GM12878 (cell line): ENCODE results near the gene ZNF133. TPM values are rescaled to one million over a fixed set of nuclear protein-coding genes. Genes with fewer than 3 reads are reported as not detected.

Source experiments
- ATAC-seq: fragments of 200-7000 bp; cut with Tn5 transposase; 3 replicates; pipeline ENCODE4 v1.9.1; 2020; ENCODE audit warnings: mild to moderate bottlenecking, moderate library complexity
- BruUV-seq: library from RNA; stranded (reverse); fragments of 400-500 nt; replicated peaks from 2 replicates; lab custom pipeline; 2021; lab: Mats Ljungman, UMichigan
- CTCF ChIA-PET: fragments of 300-600 bp; sonication (Branson Sonifier 250); formaldehyde crosslinking; extraction: SDS; loops from one replicate; lab custom pipeline; 2021; ENCODE audit warnings: inconsistent platforms; lab: Yijun Ruan, JAX
- POLR2A ChIA-PET: fragments of 350-600 bp; formaldehyde crosslinking; extraction: SDS; loops from one replicate; lab custom pipeline; 2021; ENCODE audit warnings: inconsistent platforms; lab: Charles Lee
- RAD21 ChIA-PET: fragments of 300-600 bp; sonication (Branson Sonifier 250); formaldehyde crosslinking; loops from one replicate; lab custom pipeline; 2023; ENCODE audit warnings: antibody characterized with exemption; ENCODE audit not compliant: unreplicated experiment; lab: Charles Lee
- SMC1A ChIA-PET: fragments of 300-600 bp; sonication (Branson Sonifier 250); formaldehyde crosslinking; loops from one replicate; lab custom pipeline; 2023; ENCODE audit not compliant: unreplicated experiment, uncharacterized antibody; lab: Charles Lee
- DNase-seq: peaks from one replicate; pipeline ENCODE4 v3.0.0-alpha.2; 2011; ENCODE audit warnings: low read depth, low spot score
- FAIRE-seq: peaks from 3 replicates; lab custom pipeline; 2011; peaks lifted over from hg19 to GRCh38; lab: Jason Lieb, UNC
- H2AFZ ChIP-seq: 2 replicates; pipeline ENCODE4 v1.6.0; 2011; ENCODE audit warnings: low read depth, low read length, control low read depth; ENCODE audit not compliant: control insufficient read depth
- H3K27ac ChIP-seq: 2 replicates; pipeline ENCODE4 v1.5.1; 2011; ENCODE audit warnings: control low read depth; ENCODE audit not compliant: control insufficient read depth, insufficient read depth
- H3K27me3 ChIP-seq, 2 experiments: replicated peaks in 1 of 2; 2 replicates each; pipeline versions ENCODE4 v1.6.0 to v1.6.1; 2011; ENCODE audit warnings: low read length in 1 of 2; ENCODE audit not compliant: control insufficient read depth in 2 of 2, insufficient read depth in 2 of 2
- H3K36me3 ChIP-seq, 2 experiments: 2 replicates each; pipeline ENCODE4 v1.5.1; 2011; ENCODE audit warnings: low read length in 1 of 2; ENCODE audit not compliant: control insufficient read depth in 2 of 2, insufficient read depth in 2 of 2
- H3K4me1 ChIP-seq: 2 replicates; pipeline ENCODE4 v1.6.1; 2011; ENCODE audit warnings: mild to moderate bottlenecking, low read length, moderate library complexity, mixed read lengths; ENCODE audit not compliant: control insufficient read depth, insufficient read depth
- H3K4me2 ChIP-seq: 2 replicates; pipeline ENCODE4 v1.6.0; 2011; ENCODE audit warnings: control low read depth; ENCODE audit not compliant: control insufficient read depth, insufficient read depth
- H3K4me3 ChIP-seq: fragments of 200-600 bp; sonication (generic); 2 replicates; pipeline ENCODE4 v1.5.1; 2016
- H3K79me2 ChIP-seq: 2 replicates; pipeline ENCODE4 v1.6.0; 2011; ENCODE audit warnings: low read length; ENCODE audit not compliant: control insufficient read depth, insufficient read depth
- H3K9ac ChIP-seq: 2 replicates; pipeline ENCODE4 v1.8.0; 2011; ENCODE audit warnings: low read length, control low read depth, mixed read lengths; ENCODE audit not compliant: control insufficient read depth, insufficient read depth
- H3K9me3 ChIP-seq: replicated peaks from 3 replicates; pipeline ENCODE4 v1.5.1; 2011; ENCODE audit warnings: mild to moderate bottlenecking, low read length; ENCODE audit not compliant: control insufficient read depth, insufficient read depth
- H4K20me1 ChIP-seq: 2 replicates; pipeline ENCODE4 v1.6.0; 2011; ENCODE audit not compliant: control insufficient read depth, insufficient read depth
- CHD2 ChIP-seq: IDR thresholded peaks from 2 replicates; pipeline ENCODE4 v1.6.1; 2011; ENCODE audit warnings: low read depth, low read length, improper control_type of control experiment, borderline replicate concordance
- EGR1 ChIP-seq, 2 experiments: IDR thresholded peaks; 1 replicate in 1 of 2; 2 replicates in 1 of 2; pipeline ENCODE4 v1.6.1; 2011 to 2012; ENCODE audit warnings: low read depth in 2 of 2, low read length in 2 of 2, borderline replicate concordance in 1 of 2, mild to moderate bottlenecking in 1 of 2, moderate library complexity in 1 of 2
- ETV6 ChIP-seq, 2 experiments: fragments of 450-650 bp in 1 of 2; IDR thresholded peaks in 1 of 2; conservative IDR thresholded peaks in 1 of 2; 2 replicates each; pipeline ENCODE4 v1.6.1; 2014; ENCODE audit warnings: antibody characterized with exemption in 1 of 2, borderline replicate concordance in 1 of 2, low read depth in 1 of 2, mild to moderate bottlenecking in 1 of 2, moderate library complexity in 1 of 2
- FOS ChIP-seq: IDR thresholded peaks from 3 replicates; pipeline ENCODE4 v1.6.1; 2011; ENCODE audit warnings: borderline replicate concordance; ENCODE audit not compliant: insufficient read length; ENCODE audit errors: extremely low read depth
- JUND ChIP-seq: IDR thresholded peaks from 2 replicates; pipeline ENCODE4 v1.6.1; 2012; ENCODE audit warnings: low read depth, mild to moderate bottlenecking, low read length, improper control_type of control experiment, moderate library complexity
- KLF5 ChIP-seq: fragments of 450-650 bp; IDR thresholded peaks from 2 replicates; pipeline ENCODE4 v1.6.1; 2014; ENCODE audit warnings: mild to moderate bottlenecking; ENCODE audit not compliant: partially characterized antibody
- MAX ChIP-seq: IDR thresholded peaks from 2 replicates; pipeline ENCODE4 v1.6.1; 2012; ENCODE audit warnings: low read depth, low read length, improper control_type of control experiment
- MXI1 ChIP-seq: fragments of 150-350 bp; IDR thresholded peaks from 2 replicates; pipeline ENCODE4 v1.6.1; 2011; ENCODE audit warnings: low read depth, mild to moderate bottlenecking, inconsistent platforms, low read length, improper control_type of control experiment
- PKNOX1 ChIP-seq: fragments of 450-650 bp; IDR thresholded peaks from 2 replicates; pipeline ENCODE4 v1.6.1; 2016; ENCODE audit warnings: mild to moderate bottlenecking
- RBBP5 ChIP-seq: fragments of 200-600 bp; sonication (generic); conservative IDR thresholded peaks from 2 replicates; pipeline ENCODE4 v1.6.1; 2016
- RELA ChIP-seq: fragments of 450-650 bp; IDR thresholded peaks from 2 replicates; pipeline ENCODE4 v1.8.0; 2014; ENCODE audit warnings: borderline replicate concordance; ENCODE audit not compliant: partially characterized antibody
- RUNX3 ChIP-seq: IDR thresholded peaks from 2 replicates; pipeline ENCODE4 v1.6.1; 2012; ENCODE audit warnings: low read length, inconsistent platforms
- SMARCA5 ChIP-seq: fragments of 450-650 bp; IDR thresholded peaks from 2 replicates; pipeline ENCODE4 v1.6.1; 2017; ENCODE audit warnings: mild to moderate bottlenecking
- ZBED1 ChIP-seq: IDR thresholded peaks from 2 replicates; pipeline ENCODE4 v1.6.1; 2016; ENCODE audit warnings: borderline replicate concordance
- WGBS: methylation state at CpG from one replicate; pipeline ENCODE4 v1.1.6; 2016; ENCODE audit warnings: low lambda C conversion rate; ENCODE audit not compliant: insufficient replicate concordance, insufficient coverage; ENCODE audit errors: missing lambda C conversion rate; 5-methylcytosine and 5-hydroxymethylcytosine counted together
- in situ Hi-C: fragments of 300-500 bp; cut with MboI; formaldehyde crosslinking; loops from 9 replicates; pipeline ENCODE4 v1.14.3; 2018; ENCODE audit warnings: mixed read lengths
- intact Hi-C: fragments of 100-400 bp; cut with micrococcal nuclease; formaldehyde crosslinking; loops from one replicate; pipeline ENCODE4 v1.14.2; 2022; ENCODE audit not compliant: unreplicated experiment
- polyA plus RNA-seq, 11 experiments: library from polyadenylated mRNA; depleted of rRNA in 4 of 11; unstranded in 6 of 11; stranded (reverse) in 5 of 11; fragments of >200 nt; fragmentation: Nextera tagmentation in 4 of 11; fragmentation: Illumina TruSeq in 1 of 11; extraction: Ambion mirVana in 4 of 11; extraction: Trizol in 1 of 11; gene quantifications; 1 replicate in 1 of 11; 2 replicates in 10 of 11; pipeline versions ENCODE4 v1.2.1 to v1.2.3, GENCODE V29; 2011 to 2016; ENCODE audit warnings: inconsistent platforms in 2 of 11, missing spikeins in 2 of 11, low read depth in 1 of 11
- total RNA-seq, 4 experiments: library from RNA; depleted of rRNA in 3 of 4; stranded (reverse); fragments of >200 nt in 3 of 4; fragmentation: Illumina TruSeq in 1 of 4; extraction: Trizol in 1 of 4; gene quantifications; 2 replicates each; pipeline versions ENCODE4 v1.2.1 to v1.2.3, GENCODE V29; 2013 to 2021
- TF ChIP-seq, protein P1 (sequence below): fragments of 150-350 bp; IDR thresholded peaks from 2 replicates; pipeline ENCODE4 v1.6.1; 2016; ENCODE audit warnings: low read depth, low read length
- TF ChIP-seq, protein P2 (sequence below): IDR thresholded peaks from 2 replicates; pipeline ENCODE4 v1.6.1; 2012; ENCODE audit warnings: mild to moderate bottlenecking, low read depth, low read length

Gene ZNF133
- total and polyA plus RNA-seq, 10 of the 15 experiments (the other 5 are each of a cell fraction or from before 2014, with no cell fraction given), result 2.0 to 9.3 (median 7.3) TPM

- Histone ChIP-seq H3K27ac (no peak overlapping the region), H4K20me1 (no peaks in the 10 kb centered on the region), H3K27me3 (no peaks in the 10 kb centered on the region), H3K9me3 (no peaks in the 10 kb centered on the region), H3K4me1 (no peaks in the 10 kb centered on the region), H2AFZ (no peak overlapping the region), H3K4me3 (no peak overlapping the region), H3K9ac (no peak overlapping the region), H3K4me2 (no peak overlapping the region), H3K36me3 (no peaks in the 10 kb centered on the region), H3K79me2 (no peaks in the 10 kb centered on the region)
- no TSS peak for BruUV-seq
- ChIA-PET CTCF (interaction anchor here (0.6 kb wide), 1 partner anchor 932 kb away, joined by 3 read pairs; no protein-coding TSS in a partner anchor), POLR2A (no interaction called here), RAD21 (no interaction called here), SMC1A (no interaction called here)
- no peak for ATAC-seq
- in situ Hi-C loops, result no loop called here
- FAIRE-seq, result no peak
- DNase-seq, result no peak
- intact Hi-C loops, result no loop called here
- 31% methylated on average over 2 of the region's 2 CpGs for WGBS
- TF ChIP-seq MXI1 (no peak), SMARCA5 (no peak), ZBED1 (no peak), ETV6 (conservative IDR thresholded peaks at IDR 0.05 in 1 of 2, IDR thresholded peaks at IDR 0.05 in 1 of 2; ENCODE audit: borderline replicate concordance in 1 of 2, low read depth in 1 of 2) (no peak), RBBP5 (no peak), MAX (no peak), PKNOX1 (no peak), FOS (no peak), RUNX3 (no peak), RELA (no peak), JUND (no peak), KLF5 (no peak), EGR1 (IDR thresholded peaks at IDR 0.05; ENCODE audit: borderline replicate concordance in 1 of 2, low read depth in 2 of 2, low read length in 2 of 2) (no peak), CHD2 (no peak)
- TF ChIP-seq, protein P1, sequence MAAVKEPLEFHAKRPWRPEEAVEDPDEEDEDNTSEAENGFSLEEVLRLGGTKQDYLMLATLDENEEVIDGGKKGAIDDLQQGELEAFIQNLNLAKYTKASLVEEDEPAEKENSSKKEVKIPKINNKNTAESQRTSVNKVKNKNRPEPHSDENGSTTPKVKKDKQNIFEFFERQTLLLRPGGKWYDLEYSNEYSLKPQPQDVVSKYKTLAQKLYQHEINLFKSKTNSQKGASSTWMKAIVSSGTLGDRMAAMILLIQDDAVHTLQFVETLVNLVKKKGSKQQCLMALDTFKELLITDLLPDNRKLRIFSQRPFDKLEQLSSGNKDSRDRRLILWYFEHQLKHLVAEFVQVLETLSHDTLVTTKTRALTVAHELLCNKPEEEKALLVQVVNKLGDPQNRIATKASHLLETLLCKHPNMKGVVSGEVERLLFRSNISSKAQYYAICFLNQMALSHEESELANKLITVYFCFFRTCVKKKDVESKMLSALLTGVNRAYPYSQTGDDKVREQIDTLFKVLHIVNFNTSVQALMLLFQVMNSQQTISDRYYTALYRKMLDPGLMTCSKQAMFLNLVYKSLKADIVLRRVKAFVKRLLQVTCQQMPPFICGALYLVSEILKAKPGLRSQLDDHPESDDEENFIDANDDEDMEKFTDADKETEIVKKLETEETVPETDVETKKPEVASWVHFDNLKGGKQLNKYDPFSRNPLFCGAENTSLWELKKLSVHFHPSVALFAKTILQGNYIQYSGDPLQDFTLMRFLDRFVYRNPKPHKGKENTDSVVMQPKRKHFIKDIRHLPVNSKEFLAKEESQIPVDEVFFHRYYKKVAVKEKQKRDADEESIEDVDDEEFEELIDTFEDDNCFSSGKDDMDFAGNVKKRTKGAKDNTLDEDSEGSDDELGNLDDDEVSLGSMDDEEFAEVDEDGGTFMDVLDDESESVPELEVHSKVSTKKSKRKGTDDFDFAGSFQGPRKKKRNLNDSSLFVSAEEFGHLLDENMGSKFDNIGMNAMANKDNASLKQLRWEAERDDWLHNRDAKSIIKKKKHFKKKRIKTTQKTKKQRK, result no peak
- TF ChIP-seq, protein P2, sequence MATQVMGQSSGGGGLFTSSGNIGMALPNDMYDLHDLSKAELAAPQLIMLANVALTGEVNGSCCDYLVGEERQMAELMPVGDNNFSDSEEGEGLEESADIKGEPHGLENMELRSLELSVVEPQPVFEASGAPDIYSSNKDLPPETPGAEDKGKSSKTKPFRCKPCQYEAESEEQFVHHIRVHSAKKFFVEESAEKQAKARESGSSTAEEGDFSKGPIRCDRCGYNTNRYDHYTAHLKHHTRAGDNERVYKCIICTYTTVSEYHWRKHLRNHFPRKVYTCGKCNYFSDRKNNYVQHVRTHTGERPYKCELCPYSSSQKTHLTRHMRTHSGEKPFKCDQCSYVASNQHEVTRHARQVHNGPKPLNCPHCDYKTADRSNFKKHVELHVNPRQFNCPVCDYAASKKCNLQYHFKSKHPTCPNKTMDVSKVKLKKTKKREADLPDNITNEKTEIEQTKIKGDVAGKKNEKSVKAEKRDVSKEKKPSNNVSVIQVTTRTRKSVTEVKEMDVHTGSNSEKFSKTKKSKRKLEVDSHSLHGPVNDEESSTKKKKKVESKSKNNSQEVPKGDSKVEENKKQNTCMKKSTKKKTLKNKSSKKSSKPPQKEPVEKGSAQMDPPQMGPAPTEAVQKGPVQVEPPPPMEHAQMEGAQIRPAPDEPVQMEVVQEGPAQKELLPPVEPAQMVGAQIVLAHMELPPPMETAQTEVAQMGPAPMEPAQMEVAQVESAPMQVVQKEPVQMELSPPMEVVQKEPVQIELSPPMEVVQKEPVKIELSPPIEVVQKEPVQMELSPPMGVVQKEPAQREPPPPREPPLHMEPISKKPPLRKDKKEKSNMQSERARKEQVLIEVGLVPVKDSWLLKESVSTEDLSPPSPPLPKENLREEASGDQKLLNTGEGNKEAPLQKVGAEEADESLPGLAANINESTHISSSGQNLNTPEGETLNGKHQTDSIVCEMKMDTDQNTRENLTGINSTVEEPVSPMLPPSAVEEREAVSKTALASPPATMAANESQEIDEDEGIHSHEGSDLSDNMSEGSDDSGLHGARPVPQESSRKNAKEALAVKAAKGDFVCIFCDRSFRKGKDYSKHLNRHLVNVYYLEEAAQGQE, result no peak
Observed at GRCh38 chr20:18364768-18365167, 76.4 kb downstream of the ZNF133 start.
